ENCODE results near the gene ADIPOR2.

Gene ADIPOR2

GRCh38 chr12:1819050-1819449 is 128.2 kb downstream of the ADIPOR2 start:
- no peak for TF ChIP-seq CTCF (IDR thresholded peaks at IDR 0.05; ENCODE audit: insufficient read depth, low read depth, low read length, missing control alignments)
- DNase-seq (ENCODE audit: low read depth) = no peak
- H3K4me3 ChIP-seq (ENCODE audit: low read depth, low read length) = no peak overlapping the region

GRCh38 chr12:1819571-1819970 is 128.7 kb downstream of the ADIPOR2 start:
- no peak for DNase-seq (ENCODE audit: low read depth)
- no peak overlapping the region for H3K4me3 ChIP-seq (ENCODE audit: low read depth, low read length)
- no peak for TF ChIP-seq CTCF (IDR thresholded peaks at IDR 0.05; ENCODE audit: insufficient read depth, low read depth, low read length, missing control alignments)

- H3K4me3 ChIP-seq (ENCODE audit: low read depth, low read length) = no peak within 1 kb of the TSS
- DNase-seq (ENCODE audit: low read depth) = no peak
- TF ChIP-seq CTCF (IDR thresholded peaks at IDR 0.05; ENCODE audit: insufficient read depth, low read depth, low read length, missing control alignments) = no peak
These were observed 129.5 kb downstream of the ADIPOR2 start, which contains the start of gene LRTM2 for GRCh38 chr12:1820191-1820895. TSS of gene LRTM2 (plus strand) at chr12:1820565. CDS start at chr12:1828149, 7,584 bp downstream.

- no peak for DNase-seq (ENCODE audit: low read depth)
- no peak for TF ChIP-seq CTCF (IDR thresholded peaks at IDR 0.05; ENCODE audit: insufficient read depth, low read depth, low read length, missing control alignments)
- H3K4me3 ChIP-seq (ENCODE audit: low read depth, low read length) = no peak overlapping the region
These were observed 130.0 kb downstream of the ADIPOR2 start for GRCh38 chr12:1820896-1821291.

GRCh38 chr12:1821805-1822204 is 130.9 kb downstream of the ADIPOR2 start:
- DNase-seq (ENCODE audit: low read depth) = no peak
- TF ChIP-seq CTCF (IDR thresholded peaks at IDR 0.05; ENCODE audit: insufficient read depth, low read depth, low read length, missing control alignments) = no peak
- H3K4me3 ChIP-seq (ENCODE audit: low read depth, low read length) = no peak overlapping the region

GRCh38 chr12:1822699-1823098 is 131.8 kb downstream of the ADIPOR2 start:
- TF ChIP-seq CTCF (IDR thresholded peaks at IDR 0.05; ENCODE audit: insufficient read depth, low read depth, low read length, missing control alignments) = no peak
- H3K4me3 ChIP-seq (ENCODE audit: low read depth, low read length) = no peak overlapping the region
- no peak for DNase-seq (ENCODE audit: low read depth)

- H3K4me3 ChIP-seq (ENCODE audit: low read depth, low read length) = no peak overlapping the region
- TF ChIP-seq CTCF (IDR thresholded peaks at IDR 0.05; ENCODE audit: insufficient read depth, low read depth, low read length, missing control alignments) = no peak
- no peak for DNase-seq (ENCODE audit: low read depth)
These were observed 132.4 kb downstream of the ADIPOR2 start for GRCh38 chr12:1823237-1823636.
